ENCODE results near the gene CLEC12A. TPM values are rescaled to one million over a fixed set of nuclear protein-coding genes. Genes with fewer than 3 reads are reported as not detected.
"Not testable (repeated sequence)": the region's sequence is repeated elsewhere in the genome, so short reads cannot be mapped to it uniquely, and the experiment has no call there.

Gene CLEC12A
- total RNA-seq, 2 donors from 2014 or later = 0.59 to 0.72 TPM

DNA sequence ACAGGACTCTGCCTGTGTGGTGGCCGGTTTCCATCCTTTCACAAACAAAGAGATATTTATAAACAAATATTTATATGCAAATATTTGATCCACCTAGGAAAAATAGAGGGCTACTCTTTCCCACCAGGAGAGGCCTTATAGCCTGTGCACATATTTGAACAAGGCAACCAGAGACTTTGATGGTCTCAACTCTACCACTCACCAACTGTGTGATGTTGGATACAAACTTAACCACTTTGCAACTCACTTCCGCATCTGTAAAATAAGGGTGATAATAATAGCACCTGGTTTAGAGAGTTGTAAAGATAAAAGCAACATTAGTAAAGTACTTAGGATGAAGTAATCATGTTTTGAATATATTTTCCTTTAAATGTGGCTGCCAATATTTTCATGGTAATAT, 1.5 kb upstream of the CLEC12A start:
- TF ChIP-seq, protein P1, sequence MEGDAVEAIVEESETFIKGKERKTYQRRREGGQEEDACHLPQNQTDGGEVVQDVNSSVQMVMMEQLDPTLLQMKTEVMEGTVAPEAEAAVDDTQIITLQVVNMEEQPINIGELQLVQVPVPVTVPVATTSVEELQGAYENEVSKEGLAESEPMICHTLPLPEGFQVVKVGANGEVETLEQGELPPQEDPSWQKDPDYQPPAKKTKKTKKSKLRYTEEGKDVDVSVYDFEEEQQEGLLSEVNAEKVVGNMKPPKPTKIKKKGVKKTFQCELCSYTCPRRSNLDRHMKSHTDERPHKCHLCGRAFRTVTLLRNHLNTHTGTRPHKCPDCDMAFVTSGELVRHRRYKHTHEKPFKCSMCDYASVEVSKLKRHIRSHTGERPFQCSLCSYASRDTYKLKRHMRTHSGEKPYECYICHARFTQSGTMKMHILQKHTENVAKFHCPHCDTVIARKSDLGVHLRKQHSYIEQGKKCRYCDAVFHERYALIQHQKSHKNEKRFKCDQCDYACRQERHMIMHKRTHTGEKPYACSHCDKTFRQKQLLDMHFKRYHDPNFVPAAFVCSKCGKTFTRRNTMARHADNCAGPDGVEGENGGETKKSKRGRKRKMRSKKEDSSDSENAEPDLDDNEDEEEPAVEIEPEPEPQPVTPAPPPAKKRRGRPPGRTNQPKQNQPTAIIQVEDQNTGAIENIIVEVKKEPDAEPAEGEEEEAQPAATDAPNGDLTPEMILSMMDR (IDR thresholded peaks at IDR 0.05) = no peak
- Histone ChIP-seq H3K4me3 (no peak overlapping the region), H3K27ac (no peak overlapping the region), H3K9me3 (no peaks in the 10 kb centered on the region), H3K36me3 (no peaks in the 10 kb centered on the region), H3K4me1 (no peaks in the 10 kb centered on the region), H3K27me3 (no peaks in the 10 kb centered on the region), H3K9ac (ENCODE audit: low read depth in 2 of 2, low read length in 2 of 2) (no peak overlapping the region)
- intact Hi-C loops (cut with DNase I) = no loop called here
- DNase-seq = no peak

DNA sequence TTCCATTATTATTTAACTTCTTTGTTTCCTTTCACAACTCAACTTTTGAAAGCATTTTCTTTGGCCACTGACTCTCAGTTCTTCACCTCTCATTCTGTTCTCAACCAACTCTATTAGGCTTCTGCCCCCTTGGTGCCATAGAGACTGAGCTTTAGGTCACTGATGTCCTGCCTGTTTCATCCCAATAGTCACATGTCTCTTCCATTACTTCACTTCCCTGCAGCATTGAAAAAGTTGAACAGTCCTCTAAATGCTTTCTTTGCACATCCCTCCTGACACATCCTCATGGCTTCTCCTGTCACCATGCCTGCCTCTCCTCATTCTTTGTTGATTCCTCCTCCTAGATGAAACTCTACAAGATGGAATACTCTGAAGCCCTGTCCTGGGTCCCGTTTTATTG, 2.7 kb downstream of the CLEC12A start:
- Histone ChIP-seq H3K9ac (ENCODE audit: low read depth in 2 of 2, low read length in 2 of 2) (no peak overlapping the region), H3K27ac (no peak overlapping the region), H3K27me3 (no peaks in the 10 kb centered on the region), H3K4me1 (no peaks in the 10 kb centered on the region), H3K36me3 (no peaks in the 10 kb centered on the region), H3K4me3 (no peak overlapping the region), H3K9me3 (no peaks in the 10 kb centered on the region)
- intact Hi-C loops (cut with DNase I) = no loop called here
- DNase-seq = no peak
- TF ChIP-seq, protein P1 (IDR thresholded peaks at IDR 0.05) = no peak

DNA sequence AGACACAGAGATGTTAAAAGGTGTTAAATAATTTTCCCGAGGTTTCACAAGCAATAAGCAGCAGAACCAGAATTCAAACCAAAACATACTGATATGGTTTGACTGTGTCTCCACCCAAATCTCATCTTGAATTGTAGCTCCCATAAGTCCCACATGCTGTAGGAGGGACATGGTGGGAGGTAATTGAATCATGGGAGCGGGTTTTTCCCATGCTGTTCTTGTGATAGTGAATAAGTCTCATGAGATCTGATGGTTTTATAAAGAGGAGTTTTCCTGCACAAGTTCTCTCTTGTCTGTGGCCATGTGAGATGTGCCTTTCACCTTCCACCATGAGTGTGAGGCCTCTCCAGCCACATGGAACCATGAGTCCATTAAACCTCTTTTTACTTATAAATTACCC, 3.5 kb downstream of the CLEC12A start:
- intact Hi-C loops (cut with DNase I); H3K4me1 ChIP-seq; H3K27me3 ChIP-seq; H3K27ac ChIP-seq; H3K36me3 ChIP-seq; H3K4me3 ChIP-seq; H3K9me3 ChIP-seq; H3K9ac ChIP-seq (ENCODE audit: low read depth in 2 of 2, low read length in 2 of 2); DNase-seq: not testable (repeated sequence)

DNA sequence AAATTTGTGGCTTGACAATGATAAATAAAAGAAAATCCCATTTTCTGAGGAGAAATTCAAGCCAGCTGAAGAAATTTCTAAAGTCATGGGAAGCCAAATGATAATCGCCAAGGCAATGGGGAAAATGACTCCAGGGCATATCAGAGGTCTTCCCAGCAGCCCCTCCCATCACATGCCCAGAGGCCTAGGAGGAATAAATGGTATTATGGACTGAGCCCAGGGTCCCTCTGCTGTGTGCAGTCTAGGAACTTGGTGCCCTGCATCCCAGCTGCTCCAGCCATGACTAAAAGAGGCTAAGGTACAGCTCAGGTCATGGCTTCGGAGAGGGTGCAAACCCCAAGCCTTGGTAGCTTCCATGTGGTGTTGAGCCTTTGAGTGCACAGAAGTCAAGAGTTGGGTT, 4.4 kb downstream of the CLEC12A start:
- Histone ChIP-seq H3K4me3 (no peak overlapping the region), H3K27ac (no peak overlapping the region), H3K27me3 (no peaks in the 10 kb centered on the region), H3K9ac (ENCODE audit: low read depth in 2 of 2, low read length in 2 of 2) (no peak overlapping the region), H3K9me3 (no peaks in the 10 kb centered on the region), H3K4me1 (no peaks in the 10 kb centered on the region), H3K36me3 (no peaks in the 10 kb centered on the region)
- intact Hi-C loops (cut with DNase I) = no loop called here
- DNase-seq = no peak
- TF ChIP-seq, protein P1 (IDR thresholded peaks at IDR 0.05) = no peak

DNA sequence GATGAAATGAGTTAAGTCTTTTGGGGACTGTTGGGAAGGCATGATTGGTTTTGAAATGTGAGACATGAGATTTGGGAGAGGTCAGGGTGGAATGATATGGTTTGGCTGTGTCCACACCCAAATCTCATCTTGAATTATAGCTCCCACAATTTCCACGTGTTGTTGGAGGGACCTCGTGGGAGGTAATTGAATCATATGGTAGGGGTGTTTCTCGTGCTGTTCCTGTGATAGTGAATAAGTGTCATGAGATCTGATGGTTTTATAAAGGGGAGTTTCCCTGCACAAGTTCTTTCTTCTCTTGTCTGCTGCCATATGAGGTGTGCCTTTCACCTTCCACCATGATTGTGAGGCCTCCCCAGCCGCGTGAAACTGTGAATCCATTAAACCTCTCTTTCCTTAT, 5.4 kb downstream of the CLEC12A start:
- H3K36me3 ChIP-seq; H3K4me3 ChIP-seq; H3K9me3 ChIP-seq; H3K4me1 ChIP-seq; intact Hi-C loops (cut with DNase I); H3K9ac ChIP-seq (ENCODE audit: low read depth in 2 of 2, low read length in 2 of 2); DNase-seq; H3K27me3 ChIP-seq; H3K27ac ChIP-seq: not testable (repeated sequence)

DNA sequence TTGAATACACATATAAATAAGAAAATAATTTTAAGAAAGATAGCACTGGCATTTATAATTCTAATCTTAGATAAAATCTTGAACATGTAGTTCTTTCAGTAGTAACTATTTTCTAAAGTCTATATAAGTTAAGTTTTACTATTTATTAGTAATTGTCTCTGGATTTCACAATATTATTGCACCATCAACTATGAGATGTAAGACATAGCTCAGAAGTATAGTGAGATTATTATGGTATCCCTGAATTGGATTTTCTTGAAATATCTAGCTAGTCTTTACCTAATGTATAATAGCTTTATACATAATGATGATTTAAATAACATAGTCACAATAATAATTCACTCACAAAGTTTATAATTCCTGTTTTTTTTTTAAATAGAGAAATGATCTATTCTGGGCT, 6.7 kb downstream of the CLEC12A start:
- no peaks in the 10 kb centered on the region for H3K36me3 ChIP-seq
- H3K4me1 ChIP-seq = no peaks in the 10 kb centered on the region
- no peak overlapping the region for H3K27ac ChIP-seq
- no peak for DNase-seq
- H3K4me3 ChIP-seq = no peak overlapping the region
- no peaks in the 10 kb centered on the region for H3K27me3 ChIP-seq
- TF ChIP-seq, protein P1 (IDR thresholded peaks at IDR 0.05) = no peak
- intact Hi-C loops (cut with DNase I) = no loop called here
- no peak overlapping the region for H3K9ac ChIP-seq (ENCODE audit: low read depth in 2 of 2, low read length in 2 of 2)
- H3K9me3 ChIP-seq = no peaks in the 10 kb centered on the region

DNA sequence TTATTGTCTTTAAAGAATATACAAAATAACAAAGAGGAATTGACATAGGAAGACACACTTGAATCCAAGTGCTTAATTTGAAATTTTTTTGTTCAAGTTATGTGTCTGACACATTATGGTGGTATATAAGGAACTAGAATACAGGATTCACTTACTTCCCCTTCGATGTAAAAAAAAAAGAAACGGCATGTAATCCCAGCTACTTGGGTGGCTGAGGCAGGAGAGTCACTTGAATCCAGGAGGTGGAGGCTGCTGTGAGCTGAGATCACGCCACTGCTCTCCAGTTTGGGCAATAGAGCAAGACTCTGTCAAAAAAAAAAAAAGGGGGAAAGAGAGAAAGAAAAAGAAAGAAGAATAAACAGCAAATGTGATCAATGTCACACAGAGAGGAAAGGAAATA, 8.9 kb downstream of the CLEC12A start:
- intact Hi-C loops (cut with DNase I) = no loop called here

More for the DNA sequence above, 8.9 kb downstream of the CLEC12A start:
- Histone ChIP-seq H3K4me3 (no peak overlapping the region), H3K4me1 (no peaks in the 10 kb centered on the region), H3K9ac (ENCODE audit: low read depth in 2 of 2, low read length in 2 of 2) (no peak overlapping the region), H3K27ac (no peak overlapping the region), H3K36me3 (no peaks in the 10 kb centered on the region), H3K27me3 (no peaks in the 10 kb centered on the region), H3K9me3 (no peaks in the 10 kb centered on the region)
- no peak for DNase-seq
- TF ChIP-seq, protein P1 (IDR thresholded peaks at IDR 0.05) = no peak

Measured in colonic mucosa (tissue), 4 donors.